ENCODE data around the gene LRP1B.

Gene LRP1B

DNA sequence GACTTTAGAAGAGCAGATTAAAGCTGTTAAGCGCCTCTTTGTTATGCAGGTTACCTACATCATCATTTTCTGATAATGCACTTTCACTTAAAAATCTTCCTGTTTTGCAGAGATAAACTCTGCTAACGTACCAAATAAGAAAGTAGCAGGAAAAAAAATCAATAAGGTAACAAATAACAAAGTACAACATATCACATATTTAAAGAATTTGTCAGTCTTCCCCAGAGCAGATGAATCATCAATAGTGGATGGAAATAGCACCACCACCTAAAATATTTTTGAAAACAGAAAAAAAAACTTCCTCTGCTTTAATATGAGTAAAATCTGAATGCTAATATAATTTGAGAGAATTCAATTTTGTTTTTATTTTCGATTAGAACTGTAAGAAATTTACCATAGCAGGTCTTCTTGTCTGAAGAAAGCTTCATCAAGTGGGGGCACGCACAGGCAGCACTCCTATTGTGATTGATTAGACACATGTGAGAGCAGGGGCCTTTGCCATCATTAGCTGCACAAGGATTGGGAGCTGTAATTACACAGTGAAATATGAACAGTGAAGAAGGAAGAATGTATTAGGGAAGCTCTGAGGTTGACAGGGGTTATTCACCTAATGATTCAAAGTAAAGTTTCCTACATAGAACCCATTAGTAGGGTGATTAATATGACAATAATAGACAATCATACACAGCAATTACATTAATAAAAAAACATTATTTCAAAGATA lies 1279.4 kb downstream of the LRP1B start:
- H3K4me1 ChIP-seq (ENCODE audit: control insufficient read depth, insufficient read depth, low read length, poor library complexity, severe bottlenecking), result no peaks in the 10 kb centered on the region
- H3K4me3 ChIP-seq (ENCODE audit: insufficient read depth, low read depth, low read length, poor library complexity, severe bottlenecking), result no peak overlapping the region
- no peaks in the 10 kb centered on the region for H3K36me3 ChIP-seq (ENCODE audit: control insufficient read depth, insufficient read depth, low read length)
- DNase-seq, result no peak
- no peaks in the 10 kb centered on the region for H3K27me3 ChIP-seq (replicated peaks; ENCODE audit: control insufficient read depth, insufficient read depth, low read length, poor library complexity, severe bottlenecking)
- H3K9me3 ChIP-seq (ENCODE audit: control insufficient read depth, low read length), result no peaks in the 10 kb centered on the region
- no peak overlapping the region for H3K27ac ChIP-seq (ENCODE audit: insufficient read depth, low read length, poor library complexity, severe bottlenecking)

DNA sequence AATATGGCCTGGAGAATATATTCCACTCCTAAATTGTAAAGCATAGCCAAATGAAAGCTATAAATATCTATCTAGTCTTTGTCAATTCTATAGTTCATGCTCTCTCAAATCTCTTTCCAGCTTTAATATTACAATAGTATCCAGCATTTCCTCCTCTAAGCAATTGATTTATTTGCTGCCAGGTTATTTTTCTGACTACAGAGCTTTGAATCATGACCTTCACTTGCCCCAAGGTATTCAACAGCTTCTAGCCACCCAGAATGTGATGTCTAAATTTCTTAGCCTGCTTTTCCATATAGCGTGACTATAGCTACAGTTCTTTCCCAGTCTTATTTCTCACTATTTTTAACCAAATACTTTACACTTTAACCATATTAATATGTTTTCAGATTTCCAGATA lies 1287.6 kb downstream of the LRP1B start:
- no peak for DNase-seq
- Histone ChIP-seq H3K9me3 (ENCODE audit: control insufficient read depth, low read length) (no peaks in the 10 kb centered on the region), H3K4me3 (ENCODE audit: insufficient read depth, low read depth, low read length, poor library complexity, severe bottlenecking) (no peak overlapping the region), H3K36me3 (ENCODE audit: control insufficient read depth, insufficient read depth, low read length) (no peaks in the 10 kb centered on the region), H3K27ac (ENCODE audit: insufficient read depth, low read length, poor library complexity, severe bottlenecking) (no peak overlapping the region), H3K27me3 (replicated peaks; ENCODE audit: control insufficient read depth, insufficient read depth, low read length, poor library complexity, severe bottlenecking) (no peaks in the 10 kb centered on the region), H3K4me1 (ENCODE audit: control insufficient read depth, insufficient read depth, low read length, poor library complexity, severe bottlenecking) (no peaks in the 10 kb centered on the region)

DNA sequence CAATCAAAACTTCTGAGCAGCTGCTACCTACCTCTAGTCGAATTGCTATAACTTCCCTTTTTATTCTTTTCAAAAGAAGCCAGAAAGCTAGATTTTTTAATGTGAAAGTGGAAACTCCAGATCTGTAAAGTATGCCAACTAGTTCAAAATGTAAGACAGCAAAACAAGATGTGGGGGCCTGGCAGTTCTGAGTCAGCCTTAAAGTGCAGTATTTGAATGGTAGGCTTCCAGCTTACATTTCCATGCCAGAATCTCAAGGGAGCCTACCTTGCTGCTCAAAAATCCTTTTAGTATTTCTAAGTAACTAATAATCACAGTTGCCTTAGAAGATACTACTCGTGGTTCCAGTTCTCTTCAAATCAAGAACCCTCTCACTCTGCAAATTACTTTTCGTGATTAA lies 1288.7 kb downstream of the LRP1B start:
- Histone ChIP-seq H3K4me3 (ENCODE audit: insufficient read depth, low read depth, low read length, poor library complexity, severe bottlenecking) (no peak overlapping the region), H3K4me1 (ENCODE audit: control insufficient read depth, insufficient read depth, low read length, poor library complexity, severe bottlenecking) (no peaks in the 10 kb centered on the region), H3K27ac (ENCODE audit: insufficient read depth, low read length, poor library complexity, severe bottlenecking) (no peak overlapping the region), H3K27me3 (replicated peaks; ENCODE audit: control insufficient read depth, insufficient read depth, low read length, poor library complexity, severe bottlenecking) (no peaks in the 10 kb centered on the region), H3K9me3 (ENCODE audit: control insufficient read depth, low read length) (no peaks in the 10 kb centered on the region), H3K36me3 (ENCODE audit: control insufficient read depth, insufficient read depth, low read length) (no peaks in the 10 kb centered on the region)
- no peak for DNase-seq

DNA sequence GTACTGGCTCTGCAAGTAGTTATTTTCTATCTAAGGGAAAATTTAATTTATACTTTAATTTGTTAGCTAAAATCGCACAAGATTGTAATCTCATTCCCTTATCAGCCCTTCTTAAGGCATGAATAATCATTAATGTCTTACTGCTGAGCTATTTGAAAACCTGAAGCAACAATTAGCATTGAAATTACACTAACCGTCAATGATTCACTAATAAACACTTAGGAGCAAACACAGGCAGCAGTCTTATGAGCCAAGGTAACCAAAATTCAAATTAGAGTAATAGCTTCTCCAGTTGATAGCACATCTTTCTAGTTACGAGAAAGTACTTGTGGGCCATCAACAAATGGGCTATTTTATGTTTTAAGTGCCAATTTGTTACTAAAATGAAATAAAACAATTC lies 1289.7 kb downstream of the LRP1B start:
- H3K4me3 ChIP-seq (ENCODE audit: insufficient read depth, low read depth, low read length, poor library complexity, severe bottlenecking), result no peak overlapping the region
- no peaks in the 10 kb centered on the region for H3K27me3 ChIP-seq (replicated peaks; ENCODE audit: control insufficient read depth, insufficient read depth, low read length, poor library complexity, severe bottlenecking)
- H3K9me3 ChIP-seq (ENCODE audit: control insufficient read depth, low read length), result no peaks in the 10 kb centered on the region
- H3K36me3 ChIP-seq (ENCODE audit: control insufficient read depth, insufficient read depth, low read length), result no peaks in the 10 kb centered on the region
- no peak for DNase-seq
- no peak overlapping the region for H3K27ac ChIP-seq (ENCODE audit: insufficient read depth, low read length, poor library complexity, severe bottlenecking)
- H3K4me1 ChIP-seq (ENCODE audit: control insufficient read depth, insufficient read depth, low read length, poor library complexity, severe bottlenecking), result no peaks in the 10 kb centered on the region

DNA sequence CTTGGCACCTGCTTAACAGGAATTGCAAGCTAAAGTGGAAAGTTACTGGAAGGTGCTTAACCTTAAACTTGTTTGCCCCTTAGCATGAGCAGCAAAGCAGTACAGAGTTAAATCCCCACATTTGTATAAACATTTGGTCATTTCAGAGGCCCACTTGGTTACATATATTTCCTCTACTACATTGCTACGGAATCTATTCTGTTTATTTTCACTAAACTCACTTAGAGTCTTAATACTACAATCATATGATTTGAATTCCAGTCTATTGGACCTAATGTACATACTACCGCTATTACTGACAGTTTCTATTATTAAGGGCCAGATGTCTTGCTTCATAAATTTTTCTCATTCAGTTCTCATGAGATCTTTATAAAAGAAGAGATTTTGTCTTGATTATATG lies 1294.0 kb downstream of the LRP1B start:
- Histone ChIP-seq H3K36me3 (ENCODE audit: control insufficient read depth, insufficient read depth, low read length) (no peaks in the 10 kb centered on the region), H3K27ac (ENCODE audit: insufficient read depth, low read length, poor library complexity, severe bottlenecking) (no peak overlapping the region), H3K9me3 (ENCODE audit: control insufficient read depth, low read length) (no peaks in the 10 kb centered on the region), H3K4me1 (ENCODE audit: control insufficient read depth, insufficient read depth, low read length, poor library complexity, severe bottlenecking) (no peaks in the 10 kb centered on the region), H3K4me3 (ENCODE audit: insufficient read depth, low read depth, low read length, poor library complexity, severe bottlenecking) (no peak overlapping the region), H3K27me3 (replicated peaks; ENCODE audit: control insufficient read depth, insufficient read depth, low read length, poor library complexity, severe bottlenecking) (no peaks in the 10 kb centered on the region)
- no peak for DNase-seq

DNA sequence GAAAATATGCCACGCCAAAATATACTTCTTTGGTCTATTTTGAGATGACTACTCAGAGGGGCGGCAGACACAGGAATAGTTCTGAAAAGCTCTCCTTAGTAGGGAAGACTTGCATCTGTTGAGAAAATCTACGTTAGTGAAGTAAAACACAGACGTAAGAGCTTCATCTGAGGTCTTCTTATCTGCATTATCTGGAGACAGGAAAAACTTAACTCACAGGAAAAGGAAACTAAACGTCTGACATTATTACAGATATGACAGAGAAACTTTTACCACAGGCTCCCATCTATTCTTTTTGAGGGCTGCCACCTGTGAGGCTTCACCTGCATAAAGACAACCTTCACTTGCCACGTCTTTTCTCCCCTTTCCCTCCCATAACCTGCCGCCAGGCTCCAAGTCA lies 1295.7 kb downstream of the LRP1B start:
- Histone ChIP-seq H3K4me1 (ENCODE audit: control insufficient read depth, insufficient read depth, low read length, poor library complexity, severe bottlenecking) (no peaks in the 10 kb centered on the region), H3K27me3 (replicated peaks; ENCODE audit: control insufficient read depth, insufficient read depth, low read length, poor library complexity, severe bottlenecking) (no peaks in the 10 kb centered on the region), H3K27ac (ENCODE audit: insufficient read depth, low read length, poor library complexity, severe bottlenecking) (no peak overlapping the region), H3K4me3 (ENCODE audit: insufficient read depth, low read depth, low read length, poor library complexity, severe bottlenecking) (no peak overlapping the region), H3K9me3 (ENCODE audit: control insufficient read depth, low read length) (no peaks in the 10 kb centered on the region), H3K36me3 (ENCODE audit: control insufficient read depth, insufficient read depth, low read length) (no peaks in the 10 kb centered on the region)
- no peak for DNase-seq

DNA sequence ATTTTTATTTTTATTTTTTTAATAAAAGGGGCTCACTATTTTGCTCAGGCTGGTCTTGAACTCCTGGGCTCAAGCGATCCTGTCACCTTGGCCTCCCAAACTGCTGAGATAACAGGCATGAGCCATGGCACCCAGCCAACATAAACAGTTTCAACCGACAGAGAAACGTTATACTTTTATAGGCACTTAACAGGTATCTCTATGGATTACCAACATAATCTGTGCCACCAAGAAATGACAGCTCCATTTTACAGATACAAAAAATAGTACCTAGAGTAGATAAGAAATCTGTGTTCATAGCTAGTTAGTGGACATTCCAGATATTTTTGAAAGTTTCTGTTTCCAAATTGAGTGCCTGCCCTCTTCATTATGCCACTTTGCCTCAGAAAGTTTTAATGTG lies 1316.7 kb downstream of the LRP1B start:
- no peak for DNase-seq
- H3K4me1 ChIP-seq (ENCODE audit: control insufficient read depth, insufficient read depth, low read length, poor library complexity, severe bottlenecking), result no peaks in the 10 kb centered on the region

DNA sequence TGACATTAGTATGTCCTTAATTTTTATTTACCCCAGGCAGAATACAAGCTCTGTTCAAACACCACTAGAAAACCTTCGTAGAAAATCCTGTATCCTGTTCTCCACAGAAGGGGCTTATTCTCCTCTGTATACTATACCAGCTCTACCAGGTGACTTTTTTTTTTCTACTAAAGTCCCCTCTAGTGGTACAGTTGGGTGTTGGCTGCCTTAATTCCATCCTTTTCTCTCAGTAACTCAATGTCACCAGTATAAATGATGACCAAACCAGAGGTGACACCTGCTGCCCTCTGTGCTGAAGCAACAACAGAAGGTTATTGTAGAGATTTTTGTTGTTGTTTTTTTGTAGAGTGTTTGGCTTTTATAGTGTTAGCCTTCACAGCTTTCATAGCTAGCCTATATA lies 1322.0 kb downstream of the LRP1B start:
- Histone ChIP-seq H3K4me1 (ENCODE audit: control insufficient read depth, insufficient read depth, low read length, poor library complexity, severe bottlenecking) (no peaks in the 10 kb centered on the region), H3K27ac (ENCODE audit: insufficient read depth, low read length, poor library complexity, severe bottlenecking) (no peak overlapping the region), H3K4me3 (ENCODE audit: insufficient read depth, low read depth, low read length, poor library complexity, severe bottlenecking) (no peak overlapping the region), H3K9me3 (ENCODE audit: control insufficient read depth, low read length) (no peaks in the 10 kb centered on the region), H3K36me3 (ENCODE audit: control insufficient read depth, insufficient read depth, low read length) (no peaks in the 10 kb centered on the region), H3K27me3 (replicated peaks; ENCODE audit: control insufficient read depth, insufficient read depth, low read length, poor library complexity, severe bottlenecking) (no peaks in the 10 kb centered on the region)
- no peak for DNase-seq

More for the DNA sequence above, 1316.7 kb downstream of the LRP1B start:
- H3K27me3 ChIP-seq (replicated peaks; ENCODE audit: control insufficient read depth, insufficient read depth, low read length, poor library complexity, severe bottlenecking), result no peaks in the 10 kb centered on the region
- H3K27ac ChIP-seq (ENCODE audit: insufficient read depth, low read length, poor library complexity, severe bottlenecking), result no peak overlapping the region
- no peak overlapping the region for H3K4me3 ChIP-seq (ENCODE audit: insufficient read depth, low read depth, low read length, poor library complexity, severe bottlenecking)
- H3K9me3 ChIP-seq (ENCODE audit: control insufficient read depth, low read length), result no peaks in the 10 kb centered on the region
- no peaks in the 10 kb centered on the region for H3K36me3 ChIP-seq (ENCODE audit: control insufficient read depth, insufficient read depth, low read length)

DNA sequence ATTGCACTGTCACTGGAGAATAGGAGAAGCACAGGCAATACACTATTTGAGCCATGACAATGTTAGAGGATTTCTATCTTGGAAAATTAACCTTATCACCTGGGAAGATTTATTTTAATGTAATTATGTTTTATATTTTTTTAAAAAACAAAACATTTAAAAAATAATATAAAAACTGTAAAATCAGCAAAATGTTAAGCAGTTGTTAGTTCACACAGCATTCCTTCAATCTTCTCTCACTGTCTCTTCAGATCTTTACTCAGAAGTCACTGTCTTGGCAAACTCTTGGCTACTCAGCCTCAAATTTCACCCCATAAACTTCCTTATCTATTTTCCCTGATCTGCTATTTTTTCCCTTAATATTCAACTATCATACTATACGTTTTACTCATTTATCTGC lies 1322.6 kb downstream of the LRP1B start:
- Histone ChIP-seq H3K36me3 (ENCODE audit: control insufficient read depth, insufficient read depth, low read length) (no peaks in the 10 kb centered on the region), H3K27ac (ENCODE audit: insufficient read depth, low read length, poor library complexity, severe bottlenecking) (no peak overlapping the region), H3K4me1 (ENCODE audit: control insufficient read depth, insufficient read depth, low read length, poor library complexity, severe bottlenecking) (no peaks in the 10 kb centered on the region), H3K4me3 (ENCODE audit: insufficient read depth, low read depth, low read length, poor library complexity, severe bottlenecking) (no peak overlapping the region), H3K9me3 (ENCODE audit: control insufficient read depth, low read length) (no peaks in the 10 kb centered on the region), H3K27me3 (replicated peaks; ENCODE audit: control insufficient read depth, insufficient read depth, low read length, poor library complexity, severe bottlenecking) (no peaks in the 10 kb centered on the region)
- no peak for DNase-seq

DNA sequence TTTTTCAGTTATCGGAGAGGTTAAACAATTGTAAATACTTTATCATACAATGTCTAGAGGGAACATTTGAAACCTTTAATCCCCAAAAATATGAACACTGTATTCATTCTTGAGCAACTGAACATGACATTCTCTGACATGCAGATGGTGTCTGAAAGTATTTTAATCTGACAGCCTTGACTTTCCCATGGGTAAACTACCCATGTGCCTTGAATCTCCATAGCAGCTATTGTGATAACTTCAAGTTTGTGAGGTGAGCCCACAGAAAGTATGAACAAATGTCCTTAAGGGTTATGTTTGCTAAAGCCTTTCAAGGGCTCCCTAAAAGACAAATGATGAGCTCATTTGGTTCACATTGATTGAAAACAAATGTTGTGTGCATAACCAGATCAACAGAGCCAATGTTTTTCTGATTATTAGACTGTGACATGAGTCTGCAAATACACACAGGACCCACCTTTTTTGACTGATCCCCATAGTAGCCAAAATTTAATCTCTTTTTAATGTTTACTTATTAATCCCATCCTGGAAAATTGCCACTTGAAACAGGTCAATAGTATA lies 1326.0 kb downstream of the LRP1B start:
- no peaks in the 10 kb centered on the region for H3K9me3 ChIP-seq (ENCODE audit: control insufficient read depth, low read length)
- DNase-seq, result no peak
- H3K27me3 ChIP-seq (replicated peaks; ENCODE audit: control insufficient read depth, insufficient read depth, low read length, poor library complexity, severe bottlenecking), result no peaks in the 10 kb centered on the region
- no peak overlapping the region for H3K27ac ChIP-seq (ENCODE audit: insufficient read depth, low read length, poor library complexity, severe bottlenecking)
- no peaks in the 10 kb centered on the region for H3K4me1 ChIP-seq (ENCODE audit: control insufficient read depth, insufficient read depth, low read length, poor library complexity, severe bottlenecking)
- H3K36me3 ChIP-seq (ENCODE audit: control insufficient read depth, insufficient read depth, low read length), result no peaks in the 10 kb centered on the region
- H3K4me3 ChIP-seq (ENCODE audit: insufficient read depth, low read depth, low read length, poor library complexity, severe bottlenecking), result no peak overlapping the region

All from effector memory CD4-positive, alpha-beta T cell (primary cell).